Measurements from ENCODE around the gene E2F4. TPM values are rescaled to one million over a fixed set of nuclear protein-coding genes. Genes with fewer than 3 reads are reported as not detected.

The E2F4 gene
- total RNA-seq, 6 experiments from 2014 or later = 14.4 to 36.4 (median 22.4) TPM

- DNase-seq (peak in 1 of 3 donors; percentile 42), ATAC-seq (no peak)
- Histone ChIP-seq H3K27ac (no peak overlapping the region), H3K27me3 (no peaks in the 10 kb centered on the region), H3K36me3 (no peaks in the 10 kb centered on the region), H3K9me3 (no peaks in the 10 kb centered on the region), H3K4me1 (peaks cover 0 to 36% (median 14%) of the 10 kb centered on the region in 4 donors), H3K4me3 (no peak overlapping the region)
- intact Hi-C loops (cut with DNase I) = no loop called here
- no peak for TF ChIP-seq CTCF (IDR thresholded peaks at IDR 0.05)
- no peak for TF ChIP-seq POLR2A (IDR thresholded peaks at IDR 0.05)
- WGBS (ENCODE audit: insufficient coverage, low coverage, low lambda C conversion rate, missing lambda C conversion rate) = no CpG with 5 or more reads among the region's 7 CpGs
Measured at GRCh38 chr16:67167588-67167987, 24.4 kb upstream of the E2F4 start.

- TF ChIP-seq POLR2A (IDR thresholded peaks at IDR 0.05) = no peak
- TF ChIP-seq CTCF (IDR thresholded peaks at IDR 0.05) = no peak
- Histone ChIP-seq H3K4me1 (peaks cover 0 to 31% (median 11%) of the 10 kb centered on the region in 4 donors), H3K27me3 (no peaks in the 10 kb centered on the region), H3K4me3 (no peak overlapping the region), H3K9me3 (no peaks in the 10 kb centered on the region), H3K36me3 (no peaks in the 10 kb centered on the region), H3K27ac (no peak overlapping the region)
- no CpG with 5 or more reads among the region's 9 CpGs for WGBS (ENCODE audit: insufficient coverage, low coverage, low lambda C conversion rate, missing lambda C conversion rate)
- ATAC-seq (no peak), DNase-seq (no peak)
- intact Hi-C loops (cut with DNase I) = no loop called here
Measured at GRCh38 chr16:67169011-67169451, 22.9 kb upstream of the E2F4 start.

GRCh38 chr16:67169642-67170167, 22.2 kb upstream of the E2F4 start:
- WGBS (ENCODE audit: insufficient coverage, low coverage, low lambda C conversion rate, missing lambda C conversion rate) = 8% methylated on average over 14 of the region's 24 CpGs
- Histone ChIP-seq H3K9me3 (no peaks in the 10 kb centered on the region), H3K27me3 (no peaks in the 10 kb centered on the region), H3K4me1 (peaks cover 0 to 31% (median 10%) of the 10 kb centered on the region in 4 donors), H3K27ac (peak overlapping the region; percentile 35 to 89 (median 77)), H3K36me3 (no peaks in the 10 kb centered on the region), H3K4me3 (peak overlapping the region; percentile 35 to 56 (median 43))
- TF ChIP-seq POLR2A (IDR thresholded peaks at IDR 0.05) = no peak
- TF ChIP-seq CTCF (IDR thresholded peaks at IDR 0.05) = peak; percentile 10 to 54 (median 33)
- ATAC-seq (no peak), DNase-seq (no peak)
- intact Hi-C loops (cut with DNase I) = no loop called here

- intact Hi-C loops (cut with DNase I) = no loop called here
- DNase-seq = peak; percentile 88 to 94 (median 89)
- H3K9me3 ChIP-seq = no peaks in the 10 kb centered on the region
- ATAC-seq = peak; percentile 59 to 64 (median 60)
- TF ChIP-seq CTCF (IDR thresholded peaks at IDR 0.05) = no peak
- peak; percentile 58 for TF ChIP-seq POLR2A (IDR thresholded peaks at IDR 0.05)
- WGBS (ENCODE audit: insufficient coverage, low coverage, low lambda C conversion rate, missing lambda C conversion rate) = 2% methylated on average over 8 of the region's 50 CpGs
- peak within 1 kb of the TSS; percentile 70 to 89 (median 77) for H3K27ac ChIP-seq
- no peaks in the 10 kb centered on the region for H3K36me3 ChIP-seq
- peak within 1 kb of the TSS; percentile 35 to 56 (median 43) for H3K4me3 ChIP-seq
- peaks cover 0 to 28% (median 7%) of the 10 kb centered on the region in 4 donors for H3K4me1 ChIP-seq
- H3K27me3 ChIP-seq = no peaks in the 10 kb centered on the region
Measured at GRCh38 chr16:67170168-67170948, 21.6 kb upstream of the E2F4 start, which contains the start of gene NOL3. Gene NOL3 (plus strand): TSS chr16:67170538.
